ENCODE measurements around the gene REEP1.

Gene REEP1

DNA sequence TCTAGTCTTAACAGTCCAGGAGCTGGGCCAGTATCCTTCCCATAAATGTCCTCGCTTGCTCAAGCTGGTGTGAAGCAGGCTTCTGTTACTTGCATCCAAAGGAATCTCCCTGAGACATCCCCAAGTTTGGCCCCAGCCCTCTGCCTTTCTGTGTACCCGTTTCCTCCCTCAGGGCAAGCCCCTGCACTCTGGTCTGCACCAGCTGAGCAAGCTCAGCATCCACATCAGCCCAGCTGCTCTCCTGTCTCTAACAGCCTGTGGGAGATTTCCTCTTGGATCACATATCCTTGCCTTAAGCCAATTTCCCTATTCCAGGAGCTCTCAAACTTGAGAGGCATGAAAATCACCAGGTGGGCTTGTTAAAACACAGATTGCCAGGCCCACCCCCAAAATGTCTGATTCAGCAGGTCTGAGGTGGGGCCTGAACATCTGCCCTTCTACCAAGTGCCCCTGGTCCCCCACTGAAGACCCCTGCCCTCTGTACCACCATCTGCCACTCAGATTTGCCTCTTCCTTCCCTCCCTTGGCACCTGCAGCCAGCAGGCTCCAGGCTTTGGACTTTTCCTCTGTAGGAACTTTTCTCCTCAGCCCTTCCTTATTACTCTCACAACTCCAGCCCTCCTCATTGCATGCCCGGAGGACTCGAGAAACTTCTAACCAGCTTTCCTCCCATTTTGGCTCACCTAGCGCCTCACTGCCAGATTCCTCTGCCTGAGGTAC lies 32.1 kb downstream of the REEP1 start:
- no peak for DNase-seq

DNA sequence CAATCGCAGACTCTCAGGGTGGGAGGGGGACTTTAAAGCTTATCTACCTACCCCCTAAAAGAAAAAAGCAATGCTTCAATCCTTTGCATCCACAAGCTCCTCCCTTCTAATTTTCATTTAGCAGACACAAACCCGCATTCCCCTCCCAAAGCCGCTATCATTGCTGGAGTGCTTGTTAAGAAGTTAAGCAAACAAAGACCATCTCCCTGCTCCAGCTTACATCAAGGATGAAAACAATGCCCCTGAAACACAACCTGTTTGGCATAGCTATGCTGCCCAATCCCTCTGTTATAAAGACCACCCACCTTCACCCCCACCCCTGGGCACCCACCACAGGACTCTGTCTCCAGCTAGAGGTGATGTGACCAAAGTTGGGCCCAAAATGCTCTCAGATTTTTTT lies 33.0 kb downstream of the REEP1 start:
- DNase-seq = no peak

DNA sequence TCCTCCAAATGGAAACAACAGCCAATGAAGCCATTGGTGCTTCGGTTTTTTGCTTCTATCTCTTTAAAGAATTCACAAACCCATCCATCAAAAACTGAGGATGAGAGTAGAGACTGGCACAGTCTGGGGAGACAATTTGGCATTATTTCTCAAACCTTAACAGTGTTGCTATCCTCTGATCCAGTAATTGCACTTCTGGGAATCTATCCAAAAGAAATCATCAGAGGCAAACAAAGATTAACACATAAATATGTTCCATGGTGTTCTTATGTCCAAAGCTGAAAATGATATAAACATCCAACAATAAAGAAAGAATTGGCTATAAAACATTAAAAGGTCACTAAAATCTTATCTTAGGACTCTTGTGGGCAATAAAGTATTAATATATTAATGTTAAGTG lies 35.1 kb downstream of the REEP1 start:
- no peak for DNase-seq

DNA sequence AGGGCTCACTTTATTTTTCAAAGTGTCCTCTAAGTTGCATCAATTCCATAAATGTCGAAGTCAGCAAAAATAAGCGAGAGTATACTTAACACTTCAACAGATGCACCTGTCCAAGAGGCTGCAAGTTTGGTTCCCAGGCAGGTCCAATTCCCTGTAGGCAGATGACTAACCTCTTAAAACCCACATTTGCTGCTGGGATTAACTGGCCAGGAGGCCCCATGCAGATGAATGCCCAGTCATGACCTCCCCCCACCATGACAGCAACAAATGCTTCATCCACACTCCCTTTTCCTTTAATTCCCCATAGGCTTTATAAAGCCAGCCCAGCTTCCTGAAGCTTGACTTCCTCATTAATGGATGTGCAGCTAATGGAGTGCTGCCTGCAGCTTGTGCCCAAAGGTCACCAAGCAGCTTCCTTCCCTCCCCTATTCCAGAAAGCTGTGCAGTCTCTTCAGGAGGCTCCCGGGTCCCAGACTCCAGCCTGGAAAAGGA lies 35.7 kb downstream of the REEP1 start:
- DNase-seq = no peak

DNA sequence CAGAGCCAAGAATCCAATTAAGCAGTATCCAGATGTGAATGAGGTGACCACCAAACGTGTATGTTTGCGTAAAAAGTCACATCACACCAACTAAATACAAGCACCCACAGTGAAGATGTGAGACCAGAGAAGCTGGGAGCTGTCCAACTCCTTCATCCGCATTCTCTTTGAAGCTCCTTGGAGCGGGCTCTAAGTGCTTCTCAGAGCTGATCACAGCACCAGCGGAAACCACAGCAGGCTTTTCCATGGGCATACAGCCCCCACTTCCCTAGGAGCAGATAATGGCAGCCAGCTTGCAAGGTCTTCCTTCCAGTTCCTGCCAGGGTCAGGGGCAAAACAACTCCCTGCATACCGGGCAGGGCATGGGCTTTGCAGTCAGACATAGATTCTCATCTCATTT lies 36.4 kb downstream of the REEP1 start:
- DNase-seq = no peak

DNA sequence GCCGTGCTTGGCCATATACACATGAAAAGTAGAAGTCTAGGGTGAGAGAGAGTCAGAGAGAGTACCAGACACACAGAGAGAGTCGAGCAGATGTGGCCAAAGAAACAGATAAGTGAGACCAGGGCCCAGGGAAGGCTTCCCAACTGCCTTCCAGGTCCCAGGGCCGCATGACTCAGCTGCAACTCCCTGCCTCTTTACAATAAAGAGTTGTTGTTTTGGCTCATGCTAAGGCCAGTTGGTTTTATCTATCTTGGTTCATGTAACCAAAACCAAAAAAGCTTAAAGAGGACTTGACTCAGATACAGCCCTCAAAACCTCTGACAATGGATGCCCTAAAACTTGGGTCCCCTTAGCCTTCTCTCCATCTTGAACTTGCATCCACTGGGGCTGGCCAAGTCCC lies 36.9 kb downstream of the REEP1 start:
- DNase-seq = no peak

DNA sequence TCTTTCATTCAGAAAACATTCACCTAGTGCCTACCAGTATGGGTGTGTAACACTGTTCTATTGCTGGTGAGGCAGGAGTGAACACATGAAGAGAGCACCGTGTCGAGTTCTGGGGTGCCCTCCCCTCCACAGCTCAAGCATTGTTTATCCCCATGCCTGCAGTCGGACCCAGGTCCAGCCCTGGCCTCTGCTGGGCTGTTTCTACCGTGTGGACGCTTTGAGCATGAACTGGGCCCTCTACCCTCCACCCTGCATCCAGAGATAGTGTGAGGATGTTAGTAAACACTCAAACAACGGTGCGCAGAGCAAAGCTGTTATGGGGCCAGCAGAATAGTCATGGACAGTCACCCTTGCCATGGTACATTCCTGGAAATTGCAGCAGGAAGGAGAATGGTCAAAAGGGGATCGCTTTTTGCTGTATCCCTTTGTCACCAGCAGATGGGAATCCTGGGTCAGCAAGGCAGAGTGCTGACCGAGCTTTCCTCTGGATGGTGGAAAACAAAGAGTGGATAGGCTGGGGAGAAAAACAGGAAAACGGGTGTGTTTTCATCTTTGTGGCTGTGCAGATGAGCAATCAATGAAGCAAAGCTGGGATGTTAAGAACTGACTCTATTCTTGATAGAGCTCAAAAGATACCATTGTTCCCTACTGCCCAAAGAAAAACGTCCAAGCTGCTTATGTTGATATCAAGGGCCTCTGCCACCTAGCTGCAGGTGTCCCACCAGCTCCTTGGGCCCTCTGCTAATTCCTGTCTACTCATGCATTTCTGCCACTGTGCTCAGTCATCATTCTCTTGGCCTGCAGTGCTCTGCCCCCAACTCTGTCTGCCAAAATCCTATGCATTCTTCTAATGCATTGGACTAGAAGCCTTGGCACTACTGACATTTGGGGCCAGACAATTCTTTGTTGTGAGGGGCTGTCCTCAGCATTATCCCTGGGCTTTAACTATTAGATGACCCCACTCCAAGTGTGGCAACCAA lies 38.7 kb downstream of the REEP1 start:
- no peak for DNase-seq

DNA sequence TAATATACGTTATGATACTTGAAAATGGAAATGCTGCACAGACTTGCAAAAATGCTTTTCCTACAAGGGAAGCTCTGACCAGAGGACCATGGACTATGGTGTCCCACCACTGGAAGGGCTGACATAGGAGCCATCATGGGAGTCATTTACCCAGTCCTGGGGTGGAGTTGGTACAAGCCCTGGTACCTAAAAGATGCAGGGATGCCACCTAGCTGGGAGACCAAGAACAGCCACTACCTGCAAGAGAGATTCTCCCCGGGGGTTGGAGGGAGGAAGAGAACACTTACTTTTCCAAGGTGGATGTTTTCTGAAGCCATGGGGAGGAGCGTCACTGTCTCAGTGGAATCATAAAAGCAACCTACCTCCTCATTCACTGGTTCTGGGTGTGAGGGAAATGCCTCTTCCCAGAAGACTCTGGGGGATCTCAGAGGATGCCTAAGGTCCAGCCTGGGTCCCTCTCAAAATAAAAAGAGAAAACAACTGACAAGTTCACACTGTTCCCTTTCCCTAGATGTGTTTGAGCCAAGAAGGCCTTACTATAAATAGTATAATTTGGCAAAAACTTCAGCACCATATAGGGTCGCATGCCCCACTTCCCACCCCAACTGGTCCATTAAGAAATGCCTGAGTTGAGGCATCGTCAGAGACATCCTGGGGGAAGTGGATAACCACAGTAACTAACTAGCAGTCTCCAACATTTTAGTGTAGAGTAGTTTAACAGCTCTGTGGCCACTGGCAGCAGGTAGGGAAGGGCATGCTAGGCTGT lies 39.9 kb downstream of the REEP1 start:
- DNase-seq = no peak

DNA sequence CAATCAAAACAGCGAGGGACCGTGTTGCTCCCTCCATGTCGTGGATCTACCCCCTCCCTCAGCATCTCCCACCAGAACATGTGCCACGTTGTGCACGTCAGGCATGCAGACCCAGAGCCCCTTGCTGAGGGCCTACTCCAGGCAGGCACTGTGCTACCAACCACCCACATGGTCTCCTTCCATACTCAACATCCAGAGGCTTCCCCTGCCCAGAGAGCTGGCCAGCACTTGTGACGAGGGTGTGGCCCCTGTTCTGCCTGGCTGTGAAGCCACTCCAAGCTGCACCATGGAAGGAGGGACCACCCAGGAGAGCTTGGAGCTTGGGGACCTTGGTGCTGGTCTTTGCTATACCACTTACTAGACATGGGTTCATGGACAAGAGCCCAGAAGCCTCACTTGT lies 40.5 kb downstream of the REEP1 start:
- no peak for DNase-seq

DNA sequence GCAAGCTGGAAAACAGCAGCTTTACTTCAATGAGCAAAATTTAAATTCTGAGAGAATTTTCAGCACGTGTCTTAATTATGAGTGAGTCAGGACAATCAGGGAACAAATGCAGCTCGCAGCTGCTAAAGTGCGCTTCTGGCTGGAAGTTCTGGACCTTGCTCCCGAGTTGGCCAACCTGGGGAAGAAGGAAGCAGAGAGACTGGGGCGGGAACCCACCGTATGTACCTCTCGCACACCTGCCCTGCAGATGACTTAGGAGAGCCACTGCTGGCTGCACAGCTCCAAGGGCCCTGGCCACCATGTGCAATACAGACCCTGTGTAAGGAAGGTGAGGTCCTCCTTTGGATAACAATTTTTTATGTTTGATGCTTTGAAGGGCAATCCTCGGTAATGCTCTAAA lies 42.4 kb downstream of the REEP1 start:
- no peak for DNase-seq

DNA sequence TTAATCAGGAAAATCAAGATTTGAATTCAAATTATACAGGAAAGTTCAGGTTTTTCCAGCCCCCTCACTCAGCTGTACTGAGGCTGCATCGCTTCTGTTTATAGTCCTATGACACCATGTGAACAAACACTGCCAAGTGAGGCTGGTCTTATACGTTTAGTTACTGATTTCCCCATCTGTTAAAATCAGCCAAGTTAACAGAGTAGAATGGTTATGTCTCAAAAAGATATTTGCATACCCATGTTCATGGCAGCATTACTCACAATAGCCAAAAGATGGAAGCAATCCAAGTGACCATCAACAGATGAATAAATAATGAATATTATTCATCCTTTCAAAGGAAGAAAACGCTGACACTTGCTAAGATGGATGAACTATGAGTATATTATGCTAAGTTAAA lies 43.8 kb downstream of the REEP1 start:
- DNase-seq = no peak

DNA sequence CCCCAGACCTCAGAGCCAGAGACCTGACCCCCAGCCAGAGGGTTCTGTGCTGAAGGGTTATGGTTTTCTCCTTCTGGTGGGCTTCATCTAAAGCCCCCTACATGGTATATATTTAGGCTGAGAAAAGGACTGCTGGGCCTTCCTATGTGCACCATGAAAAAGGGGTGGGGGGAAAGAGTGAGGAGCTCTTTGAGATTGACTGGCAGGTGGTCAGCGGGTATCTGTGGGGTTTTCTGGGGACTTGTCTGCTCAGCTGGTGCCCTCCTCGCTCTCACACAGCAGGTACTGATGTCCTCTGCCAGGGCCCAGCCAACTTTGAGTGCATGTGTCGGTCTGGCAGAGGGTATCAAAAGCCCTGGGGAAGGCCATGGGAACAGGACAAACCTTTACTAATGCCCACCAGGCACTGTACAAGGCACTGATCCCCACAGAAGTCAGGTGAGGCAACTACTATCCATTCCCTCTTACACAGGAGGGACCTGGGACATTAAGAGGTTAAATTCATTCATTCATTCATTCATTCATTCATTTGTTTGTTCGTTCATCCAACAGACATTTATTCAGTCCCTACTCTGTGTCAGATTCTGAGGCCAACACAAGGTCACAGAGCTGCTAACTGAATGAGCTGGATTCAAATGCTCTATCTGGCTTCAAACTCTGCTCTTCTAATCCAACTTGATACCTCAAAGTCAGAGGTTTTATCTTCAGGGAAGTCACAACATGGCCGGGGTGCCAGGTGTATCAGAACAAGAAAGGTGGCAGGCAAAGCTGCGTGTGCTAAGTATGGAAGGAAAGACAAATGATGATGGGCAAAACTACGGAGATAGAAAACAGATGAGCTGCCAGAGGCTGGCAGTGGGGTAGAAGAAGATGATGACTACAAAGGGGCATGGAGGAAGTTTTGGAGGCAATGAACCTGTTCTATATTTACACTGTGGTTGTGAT lies 44.6 kb downstream of the REEP1 start:
- no peak for DNase-seq

DNA sequence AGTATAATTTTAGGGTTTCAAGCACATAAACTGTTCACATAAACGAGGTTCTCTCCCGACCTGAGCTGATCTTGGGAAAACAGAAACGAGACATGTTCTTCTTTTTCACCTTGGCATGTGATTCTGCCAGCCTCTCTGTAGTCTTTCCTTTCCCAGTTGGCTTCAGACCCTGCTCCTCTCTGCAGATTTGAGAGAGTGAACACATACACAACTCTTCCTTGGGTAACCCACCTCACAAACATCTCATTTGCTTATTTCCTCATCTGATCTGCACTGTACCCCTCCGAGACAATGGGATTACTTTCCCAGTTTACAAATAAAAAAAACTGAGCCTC lies 46.1 kb downstream of the REEP1 start:
- DNase-seq = no peak

DNA sequence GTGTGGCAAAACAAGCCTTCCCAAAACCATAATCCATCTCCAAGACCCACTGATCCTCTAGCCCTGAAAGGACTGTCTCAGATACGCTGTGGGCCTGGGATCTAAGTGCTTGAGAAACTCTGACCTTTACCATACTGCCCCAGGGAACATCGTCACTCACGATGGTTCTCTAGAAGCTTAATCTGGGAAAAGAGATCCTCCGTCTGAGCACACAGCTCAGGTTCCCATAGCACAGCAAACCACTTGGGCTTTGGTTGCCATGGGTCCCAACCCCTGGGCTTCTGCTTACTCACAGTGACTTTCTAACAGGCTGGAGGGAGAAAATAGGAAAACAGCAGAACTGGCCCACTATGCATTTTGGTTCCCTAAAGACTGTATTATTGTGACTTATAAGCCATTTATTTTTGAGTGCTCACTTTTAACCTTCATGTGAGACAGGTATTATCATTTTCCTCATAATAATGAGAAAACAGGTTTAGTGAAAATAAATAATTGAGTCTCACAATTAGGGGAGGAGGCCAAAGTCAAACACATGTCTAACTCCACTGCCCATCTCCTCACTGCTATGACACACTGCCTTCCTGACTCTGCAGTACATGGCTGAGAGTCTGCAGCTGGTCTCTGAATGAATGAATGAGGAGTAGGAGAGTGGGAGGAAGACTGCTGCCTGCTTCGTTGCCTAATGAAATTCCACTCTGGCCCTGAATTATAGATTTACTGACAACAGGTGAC lies 46.7 kb downstream of the REEP1 start:
- DNase-seq = no peak

DNA sequence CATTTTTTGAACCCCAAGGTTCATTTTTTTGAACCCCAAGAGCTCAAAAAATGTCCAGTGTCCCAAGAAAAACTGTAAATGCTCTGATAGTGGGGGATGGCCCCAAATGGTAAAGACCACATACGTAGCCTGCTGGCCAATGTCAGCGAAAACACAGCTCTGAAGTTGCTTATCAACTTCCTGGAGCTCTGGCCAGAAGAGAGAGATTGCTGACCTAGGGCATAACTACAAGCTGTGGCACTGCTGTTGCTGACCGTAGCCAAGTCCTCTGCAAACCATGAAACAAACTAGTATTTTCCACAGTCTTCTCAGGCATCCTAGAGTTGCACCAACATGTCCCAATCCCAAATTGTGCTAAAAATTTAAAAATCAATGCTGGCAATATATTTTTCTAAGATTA lies 50.9 kb downstream of the REEP1 start:
- no peak for DNase-seq

DNA sequence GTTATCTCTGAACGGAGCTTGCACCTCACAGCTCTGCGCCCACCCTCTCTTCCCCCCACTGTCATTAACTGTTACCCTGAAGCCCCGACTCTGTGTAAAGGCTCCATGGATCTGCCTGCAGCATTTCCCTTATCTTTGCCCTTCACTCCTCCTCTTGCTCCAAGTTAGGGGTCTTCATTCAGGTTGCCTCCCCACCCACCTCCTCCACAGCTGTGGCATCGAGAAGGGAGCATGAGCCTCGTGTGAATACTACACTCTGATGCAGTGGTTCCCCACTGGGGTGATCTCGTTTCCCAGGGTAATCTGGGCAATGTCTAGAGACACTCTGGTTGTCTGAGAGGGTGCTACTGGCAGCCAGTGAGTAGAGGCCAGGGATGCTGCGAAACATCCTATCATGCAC lies 51.4 kb downstream of the REEP1 start:
- no peak for DNase-seq

DNA sequence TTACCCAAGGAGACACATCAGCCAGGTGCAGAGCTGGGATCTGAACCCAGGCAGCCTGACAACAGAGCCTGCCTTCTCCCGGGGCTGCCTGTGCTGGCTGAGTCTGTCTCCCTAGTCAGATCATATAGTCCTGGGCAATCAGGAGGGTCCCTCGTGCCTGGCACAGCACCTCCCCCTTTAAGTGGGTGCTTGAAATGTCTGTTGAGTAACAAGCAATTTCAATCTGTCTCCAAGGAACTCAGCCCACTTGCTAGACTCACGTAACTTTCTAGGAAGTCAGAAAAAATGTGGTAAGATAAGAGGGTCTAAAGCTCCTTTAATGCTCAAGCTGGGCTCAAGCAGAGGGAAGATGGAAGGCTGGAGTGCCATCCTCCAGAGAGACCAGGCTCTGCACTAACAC lies 51.9 kb downstream of the REEP1 start:
- DNase-seq = no peak

DNA sequence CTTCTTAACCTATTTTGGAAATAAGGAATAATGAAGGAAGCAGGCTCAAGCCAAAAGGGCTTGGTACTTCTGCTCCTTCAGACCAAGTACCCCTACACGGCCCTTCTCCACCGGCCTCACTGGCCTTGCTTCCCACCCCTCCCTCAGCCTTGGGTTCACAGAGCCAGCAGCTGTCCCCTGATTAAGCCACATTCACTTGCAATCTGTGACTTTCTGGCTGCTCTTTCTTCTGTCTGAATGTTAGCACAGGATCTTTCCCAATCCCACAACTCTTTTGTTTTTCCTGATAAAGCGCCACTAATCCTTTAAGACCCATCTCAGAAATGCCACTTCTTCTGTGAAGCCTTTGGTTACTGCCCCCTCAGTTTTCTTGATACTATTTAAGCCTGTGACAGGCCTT lies 52.4 kb downstream of the REEP1 start:
- no peak for DNase-seq

DNA sequence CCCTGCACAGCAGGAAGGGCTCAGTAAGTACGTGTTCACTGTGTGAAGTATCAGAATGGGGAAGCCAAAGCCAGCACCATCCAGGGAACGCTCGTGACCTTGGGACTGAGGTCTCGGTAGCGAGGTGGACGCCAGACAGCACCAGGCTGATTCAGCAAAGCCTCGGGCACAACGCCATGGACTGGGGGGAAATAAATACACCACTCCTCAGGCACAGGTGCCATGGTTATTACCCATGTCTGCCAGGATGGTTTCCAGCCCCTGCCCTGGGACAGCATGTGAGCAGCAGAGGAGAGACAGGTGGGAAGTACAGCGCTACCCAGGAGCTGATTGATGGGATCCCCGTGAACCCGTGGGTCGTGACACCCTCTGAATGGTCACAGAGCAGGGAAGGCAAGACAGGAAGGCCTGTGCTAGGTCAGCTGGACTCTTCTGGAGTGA lies 53.0 kb downstream of the REEP1 start:
- no peak for DNase-seq

DNA sequence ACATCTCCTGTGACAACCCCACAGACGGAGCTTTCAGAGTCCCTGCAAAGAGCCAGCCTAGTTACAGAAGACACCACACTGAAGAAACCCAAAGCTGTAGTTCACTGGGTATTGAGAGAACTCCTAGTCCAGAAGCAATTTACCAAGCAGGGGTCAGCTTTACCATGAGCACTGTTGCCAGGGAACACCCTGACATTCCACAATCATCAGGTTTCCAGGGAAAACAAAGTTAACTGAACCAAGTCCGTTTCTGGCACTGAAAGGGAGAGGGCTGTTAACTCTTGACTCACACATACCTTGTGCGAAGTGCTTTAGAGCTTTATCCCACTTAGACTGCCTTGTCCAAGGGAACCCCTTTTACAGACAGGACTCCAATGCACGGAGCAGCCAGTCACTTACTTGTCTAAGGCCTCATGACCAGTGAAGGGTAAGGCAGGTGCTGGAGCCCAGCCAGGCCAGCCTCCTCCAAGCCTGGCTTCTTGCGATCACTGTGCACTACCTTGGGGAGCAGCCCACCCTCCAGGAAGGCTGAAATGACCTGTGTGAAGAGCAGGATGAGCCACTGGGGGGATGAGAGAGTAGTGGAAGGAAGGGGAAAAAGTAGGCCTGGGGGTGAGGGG lies 53.9 kb downstream of the REEP1 start:
- no peak for DNase-seq

DNA sequence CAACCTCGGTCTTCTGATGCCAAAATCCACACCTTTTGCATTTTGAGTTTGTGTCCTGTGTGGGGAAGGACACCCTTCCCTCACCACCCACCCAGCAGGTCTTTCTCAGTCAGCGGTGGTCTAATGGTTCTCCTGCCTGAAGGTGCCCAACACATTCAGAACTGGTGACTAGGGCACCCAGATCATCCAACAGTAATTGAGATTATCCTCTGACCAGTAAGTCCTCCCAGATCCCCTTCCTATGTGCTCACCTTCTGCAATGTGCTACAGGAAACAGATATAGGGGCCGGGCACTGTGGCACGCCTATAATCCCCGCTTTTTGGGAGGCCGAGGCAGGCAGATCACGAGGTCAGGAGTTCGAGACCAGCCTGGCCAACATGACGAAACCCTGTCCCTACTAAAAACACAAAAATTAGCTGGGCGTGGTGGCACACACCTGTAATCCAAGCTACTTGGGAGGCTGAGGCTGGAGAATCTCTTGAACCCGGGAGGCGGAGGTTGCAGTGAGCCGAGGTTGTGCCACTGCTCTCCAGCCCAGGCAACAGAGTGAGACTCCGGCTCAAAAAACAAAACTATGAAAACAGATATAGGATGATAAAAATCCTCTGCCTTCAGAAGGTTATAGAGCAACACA lies 56.2 kb downstream of the REEP1 start:
- no peak for DNase-seq

All from activated naive CD4-positive, alpha-beta T cell (primary cell).